Stimulated activated CD4-positive, alpha-beta T cell treated with anti-CD3 and anti-CD28 coated beads, Interleukin-2, amount 100 ng/mL, for 24 hours (primary cell): ENCODE measurements around the gene SLC5A3.

ENCODE experiments used
- DNase-seq, 2 donors: peaks; one replicate each; pipeline ENCODE4 v3.0.0-alpha.2; 2020

Gene SLC5A3

DNA sequence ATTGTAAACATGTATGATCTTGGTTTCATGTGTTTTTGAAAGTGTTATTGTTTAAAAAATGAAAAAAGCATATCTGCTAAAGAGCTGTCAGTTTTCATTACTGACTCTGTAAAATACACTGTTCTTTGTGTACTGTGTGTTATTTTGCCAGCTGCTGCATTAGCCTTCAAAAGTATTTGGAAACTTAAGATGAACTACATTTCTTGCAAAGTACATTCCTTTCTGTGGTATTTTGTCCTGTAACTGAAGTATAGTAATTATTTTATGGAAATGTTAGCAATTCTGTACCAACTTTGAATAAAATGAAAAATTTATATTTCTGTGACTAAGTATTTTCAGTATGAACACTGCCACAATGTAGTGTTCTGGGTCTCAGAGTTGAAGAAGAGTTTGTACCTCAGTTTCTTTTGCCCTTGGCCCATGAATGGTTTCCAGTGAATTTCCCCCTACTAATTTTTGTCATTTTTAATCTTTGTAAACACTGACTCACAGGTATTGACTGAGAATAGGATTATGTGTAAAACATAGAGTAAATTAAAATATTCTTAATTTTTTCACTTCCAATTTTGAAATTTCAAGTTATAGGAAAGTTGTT, 32.7 kb downstream of the SLC5A3 start:
- DNase-seq, result no peak

DNA sequence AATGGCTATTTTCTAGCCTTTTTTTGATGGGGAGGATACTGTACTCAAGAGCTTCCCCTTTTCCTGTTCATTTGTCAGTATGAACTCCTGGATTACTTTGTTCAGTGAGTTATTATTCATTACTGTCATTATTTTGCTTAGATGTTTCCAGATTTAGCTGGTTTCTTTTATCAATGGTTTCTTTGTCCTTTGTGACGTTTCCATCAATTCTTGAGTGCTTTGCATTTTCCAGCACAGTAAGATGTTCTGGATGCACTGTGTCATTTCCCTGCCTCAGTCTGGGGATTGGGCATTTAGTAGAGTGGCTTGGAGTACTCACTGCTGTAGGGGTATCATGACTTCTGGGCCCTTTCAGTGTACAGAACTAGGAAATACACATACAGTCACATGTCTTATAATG, 34.2 kb downstream of the SLC5A3 start:
- DNase-seq, result no peak

DNA sequence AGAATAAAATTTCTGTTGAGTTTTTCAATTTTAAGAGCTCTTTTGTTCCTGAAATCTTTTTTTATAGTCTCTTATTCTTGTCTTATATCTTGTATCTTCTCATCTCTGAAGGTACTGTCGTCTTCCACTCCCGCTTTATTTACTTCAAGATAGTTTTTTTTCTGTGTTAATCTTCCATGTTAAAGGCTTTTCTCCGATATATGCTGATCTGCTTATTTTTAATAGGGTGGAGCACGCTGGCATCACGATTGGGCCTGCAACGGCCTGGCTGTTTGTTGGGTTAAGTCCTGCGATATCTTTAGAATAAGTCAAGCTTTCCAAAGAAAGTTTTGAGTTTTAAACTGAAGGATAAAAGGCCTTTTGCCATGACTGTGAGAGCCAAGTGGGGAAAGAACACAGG, 35.7 kb downstream of the SLC5A3 start:
- DNase-seq, result no peak

DNA sequence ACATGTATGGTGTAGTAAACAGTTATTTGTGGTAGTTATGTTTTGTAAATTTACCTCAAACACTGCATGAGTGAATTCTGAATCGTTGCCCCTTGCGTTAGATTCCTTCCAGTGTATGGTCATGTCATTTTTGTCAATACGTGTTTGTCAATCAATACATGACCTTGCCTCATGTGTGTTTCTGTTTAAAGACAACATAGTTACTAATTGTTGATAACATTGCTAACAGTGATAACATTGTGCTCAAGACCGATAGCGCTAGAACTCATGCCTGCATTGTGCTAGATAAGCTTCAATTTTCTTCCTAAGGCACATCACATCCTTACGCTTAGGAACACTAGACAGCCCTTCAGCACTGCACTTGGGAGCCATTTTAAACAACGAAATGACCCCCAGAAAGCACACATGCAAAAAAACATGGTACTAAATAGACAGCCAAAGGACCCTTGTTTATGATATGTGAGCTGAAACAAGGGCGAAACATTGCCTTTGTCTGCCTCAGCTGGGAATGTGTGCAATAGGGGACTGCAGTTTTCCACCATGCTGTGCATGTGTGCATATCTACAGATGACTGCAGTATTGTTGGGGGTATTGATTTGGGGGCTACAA, 37.3 kb downstream of the SLC5A3 start:
- DNase-seq, result no peak

DNA sequence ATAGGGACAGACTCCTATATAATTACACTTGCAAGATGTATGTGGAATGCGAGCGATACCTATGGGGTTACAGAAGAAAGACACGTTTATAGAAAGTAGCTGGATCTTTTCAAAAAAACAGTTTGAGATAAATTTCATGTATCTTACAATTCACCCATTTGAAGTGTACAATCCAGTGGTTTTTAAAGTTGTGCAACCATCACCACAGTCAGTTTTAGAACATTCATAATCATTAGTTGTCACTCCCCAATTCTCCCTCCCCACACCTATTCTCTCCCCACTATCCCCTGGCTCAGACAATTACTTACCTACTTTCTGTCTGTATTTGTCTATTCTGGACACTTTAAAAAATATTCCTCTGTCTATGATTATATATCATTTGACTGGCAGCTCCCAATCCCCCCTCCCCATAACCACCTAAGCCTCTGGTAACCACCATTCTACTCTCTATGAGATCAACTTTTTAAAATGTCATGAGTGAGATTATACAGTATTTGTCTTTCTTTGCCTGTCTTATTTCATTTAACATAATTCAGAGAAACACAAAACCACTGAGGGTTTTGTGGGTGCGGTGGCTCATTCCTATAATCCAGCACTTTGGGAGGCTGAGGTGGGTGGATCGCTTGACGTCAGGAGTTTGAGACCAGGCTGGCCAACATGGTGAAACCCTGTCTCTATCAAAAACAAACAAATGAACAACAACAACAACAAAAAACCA, 39.1 kb downstream of the SLC5A3 start:
- DNase-seq, result no peak

DNA sequence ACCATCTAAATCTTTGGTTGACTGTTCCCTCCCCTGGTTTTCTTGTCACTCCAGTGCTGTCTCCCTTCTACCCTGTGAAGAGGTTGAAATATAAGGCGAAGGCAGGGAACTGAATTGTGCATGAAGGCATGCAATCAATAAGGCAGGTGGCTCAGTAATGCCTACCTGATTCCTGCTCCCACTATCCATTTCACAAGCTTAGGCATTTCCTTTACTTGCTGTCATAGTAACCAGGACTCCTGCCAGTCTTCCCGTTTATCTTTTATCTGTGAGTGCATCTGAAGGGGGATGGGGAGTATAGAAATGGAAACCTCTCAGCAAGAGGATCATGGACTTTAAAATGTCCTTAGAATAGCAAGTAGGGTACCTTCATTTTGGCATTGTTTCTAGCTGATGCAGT, 40.5 kb downstream of the SLC5A3 start:
- DNase-seq, result no peak

DNA sequence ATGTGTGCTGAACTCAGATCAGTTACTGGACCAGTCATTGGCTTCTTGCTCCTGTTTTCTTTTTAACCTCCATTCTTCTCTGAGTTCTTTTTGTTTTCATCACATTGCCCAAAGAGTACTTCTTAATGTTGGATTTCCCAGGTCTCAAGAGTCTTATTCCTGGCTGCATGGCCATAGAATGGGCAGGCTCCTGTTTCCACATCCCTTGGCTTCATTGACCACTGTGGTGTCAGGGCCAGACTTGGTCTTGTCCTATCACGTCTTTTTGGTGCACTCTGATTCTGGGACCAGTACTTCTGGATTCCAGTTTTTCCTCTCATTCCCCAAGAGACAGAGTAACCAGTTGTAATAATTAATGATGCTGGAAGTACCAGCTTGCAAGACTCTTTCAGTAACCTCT, 41.8 kb downstream of the SLC5A3 start:
- no peak for DNase-seq

DNA sequence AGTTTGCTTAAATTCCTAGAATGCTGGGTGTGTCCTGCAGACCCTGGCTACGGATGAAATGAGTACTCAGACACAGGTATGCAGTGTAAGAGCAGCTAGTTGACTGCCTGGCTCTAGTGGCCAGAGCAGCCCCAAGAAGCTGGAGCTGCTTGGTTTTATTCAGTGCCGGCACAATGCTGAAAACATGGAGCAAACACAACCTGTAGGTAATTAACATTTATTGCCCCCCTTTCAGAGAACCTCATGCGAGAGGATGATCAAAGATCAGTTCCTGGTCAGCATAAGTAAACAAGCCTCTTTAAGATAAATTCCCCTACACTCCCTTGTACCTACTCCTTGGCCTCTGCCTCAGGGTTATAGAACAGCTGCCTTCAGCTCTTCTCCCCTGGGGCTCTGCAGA, 43.2 kb downstream of the SLC5A3 start:
- no peak for DNase-seq

DNA sequence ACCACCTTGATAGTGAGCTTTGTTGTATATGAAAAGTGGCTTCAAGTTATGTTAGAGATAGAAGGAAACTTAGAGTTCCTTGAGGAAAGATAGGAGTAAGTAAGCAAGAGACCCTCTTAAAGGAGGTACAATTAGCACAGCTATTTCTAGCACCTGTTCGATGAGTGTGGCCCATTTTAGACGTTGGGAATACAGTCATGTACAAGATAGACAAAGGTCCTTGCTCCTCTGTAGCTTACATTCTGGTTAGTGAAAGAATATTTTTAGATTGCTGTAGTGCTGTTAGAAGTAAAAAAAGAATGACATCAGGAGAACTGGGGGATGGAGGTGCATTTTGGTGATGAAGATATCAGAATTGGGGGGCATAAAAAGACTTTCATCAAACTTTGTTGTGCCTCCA, 47.5 kb downstream of the SLC5A3 start:
- no peak for DNase-seq

DNA sequence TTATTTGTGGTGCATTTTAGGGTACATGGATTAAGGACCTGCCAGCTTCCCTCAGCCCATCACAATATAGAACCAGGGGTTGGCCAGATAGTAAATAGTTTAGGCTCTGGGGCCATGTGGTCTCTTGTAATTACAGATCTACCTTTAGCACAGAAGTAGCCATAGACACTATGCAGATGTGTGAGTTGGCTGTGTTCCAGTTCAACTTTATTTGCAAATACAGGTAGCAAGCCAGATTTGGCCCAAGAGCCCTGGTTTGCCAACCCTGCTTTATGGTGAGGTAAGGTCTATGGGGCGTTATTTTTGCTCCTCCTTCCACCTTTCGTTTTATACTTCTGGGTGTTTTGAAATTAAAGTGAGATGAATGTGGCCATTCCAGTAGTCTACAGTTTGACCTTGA, 48.7 kb downstream of the SLC5A3 start:
- no peak for DNase-seq
